ENCODE results near the gene ALPP. TPM values are rescaled to one million over a fixed set of nuclear protein-coding genes. Genes with fewer than 3 reads are reported as not detected.
"Not testable (repeated sequence)": the region's sequence is repeated elsewhere in the genome, so short reads cannot be mapped to it uniquely, and the experiment has no call there.

ALPP gene
- total RNA-seq, 1 donor from 2014 or later = not detected

GRCh38 chr2:232393556-232393955 lies 15.0 kb downstream of the ALPP start:
- H3K4me3 Mint-ChIP-seq (ENCODE audit: low read depth) = no peak overlapping the region
- TF ChIP-seq, protein P1, sequence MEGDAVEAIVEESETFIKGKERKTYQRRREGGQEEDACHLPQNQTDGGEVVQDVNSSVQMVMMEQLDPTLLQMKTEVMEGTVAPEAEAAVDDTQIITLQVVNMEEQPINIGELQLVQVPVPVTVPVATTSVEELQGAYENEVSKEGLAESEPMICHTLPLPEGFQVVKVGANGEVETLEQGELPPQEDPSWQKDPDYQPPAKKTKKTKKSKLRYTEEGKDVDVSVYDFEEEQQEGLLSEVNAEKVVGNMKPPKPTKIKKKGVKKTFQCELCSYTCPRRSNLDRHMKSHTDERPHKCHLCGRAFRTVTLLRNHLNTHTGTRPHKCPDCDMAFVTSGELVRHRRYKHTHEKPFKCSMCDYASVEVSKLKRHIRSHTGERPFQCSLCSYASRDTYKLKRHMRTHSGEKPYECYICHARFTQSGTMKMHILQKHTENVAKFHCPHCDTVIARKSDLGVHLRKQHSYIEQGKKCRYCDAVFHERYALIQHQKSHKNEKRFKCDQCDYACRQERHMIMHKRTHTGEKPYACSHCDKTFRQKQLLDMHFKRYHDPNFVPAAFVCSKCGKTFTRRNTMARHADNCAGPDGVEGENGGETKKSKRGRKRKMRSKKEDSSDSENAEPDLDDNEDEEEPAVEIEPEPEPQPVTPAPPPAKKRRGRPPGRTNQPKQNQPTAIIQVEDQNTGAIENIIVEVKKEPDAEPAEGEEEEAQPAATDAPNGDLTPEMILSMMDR (IDR thresholded peaks at IDR 0.05; ENCODE audit: unreplicated experiment) = no peak
- H3K27me3 Mint-ChIP-seq = peaks cover 35% of the 10 kb centered on the region
- no peaks in the 10 kb centered on the region for H3K36me3 Mint-ChIP-seq (ENCODE audit: insufficient read depth)
- H3K9me3 Mint-ChIP-seq (ENCODE audit: low read depth) = no peaks in the 10 kb centered on the region
- no peaks in the 10 kb centered on the region for H3K4me1 Mint-ChIP-seq (ENCODE audit: low read depth)
- DNase-seq (ENCODE audit: low spot score, unreplicated experiment) = no peak
- H3K27ac Mint-ChIP-seq = no peak overlapping the region

GRCh38 chr2:232394431-232394830 lies 15.9 kb downstream of the ALPP start:
- peaks cover 28% of the 10 kb centered on the region for H3K27me3 Mint-ChIP-seq
- H3K9me3 Mint-ChIP-seq (ENCODE audit: low read depth); H3K4me1 Mint-ChIP-seq (ENCODE audit: low read depth); H3K4me3 Mint-ChIP-seq (ENCODE audit: low read depth); DNase-seq (ENCODE audit: low spot score, unreplicated experiment); H3K27ac Mint-ChIP-seq; H3K36me3 Mint-ChIP-seq (ENCODE audit: insufficient read depth): not testable (repeated sequence)

GRCh38 chr2:232395586-232395985 lies 17.0 kb downstream of the ALPP start:
- TF ChIP-seq, protein P1 (IDR thresholded peaks at IDR 0.05; ENCODE audit: unreplicated experiment) = no peak
- no peaks in the 10 kb centered on the region for H3K36me3 Mint-ChIP-seq (ENCODE audit: insufficient read depth)
- no peak overlapping the region for H3K4me3 Mint-ChIP-seq (ENCODE audit: low read depth)
- no peaks in the 10 kb centered on the region for H3K9me3 Mint-ChIP-seq (ENCODE audit: low read depth)
- DNase-seq (ENCODE audit: low spot score, unreplicated experiment) = no peak
- H3K27ac Mint-ChIP-seq = no peak overlapping the region
- peaks cover 25% of the 10 kb centered on the region for H3K27me3 Mint-ChIP-seq
- no peaks in the 10 kb centered on the region for H3K4me1 Mint-ChIP-seq (ENCODE audit: low read depth)

- Mint-ChIP-seq H3K4me1 (ENCODE audit: low read depth) (no peaks in the 10 kb centered on the region), H3K4me3 (ENCODE audit: low read depth) (no peak overlapping the region)
Observed at GRCh38 chr2:232396683-232397082, 18.1 kb downstream of the ALPP start.

GRCh38 chr2:232398293-232399034 lies 19.9 kb downstream of the ALPP start:
- Mint-ChIP-seq H3K27me3 (peaks cover 16% of the 10 kb centered on the region), H3K36me3 (ENCODE audit: insufficient read depth) (no peaks in the 10 kb centered on the region), H3K4me3 (ENCODE audit: low read depth) (no peak overlapping the region), H3K27ac (no peak overlapping the region), H3K4me1 (ENCODE audit: low read depth) (peaks cover 2% of the 10 kb centered on the region), H3K9me3 (ENCODE audit: low read depth) (no peaks in the 10 kb centered on the region)
- TF ChIP-seq, protein P1 (IDR thresholded peaks at IDR 0.05; ENCODE audit: unreplicated experiment) = no peak
- DNase-seq (ENCODE audit: low spot score, unreplicated experiment) = no peak

More at GRCh38 chr2:232396683-232397082, 18.1 kb downstream of the ALPP start:
- Mint-ChIP-seq H3K27me3 (peaks cover 20% of the 10 kb centered on the region), H3K9me3 (ENCODE audit: low read depth) (no peaks in the 10 kb centered on the region), H3K27ac (no peak overlapping the region), H3K36me3 (ENCODE audit: insufficient read depth) (no peaks in the 10 kb centered on the region)
- no peak for DNase-seq (ENCODE audit: low spot score, unreplicated experiment)
- TF ChIP-seq, protein P1 (IDR thresholded peaks at IDR 0.05; ENCODE audit: unreplicated experiment) = no peak
